Measurements from ENCODE around the gene DMBT1. TPM values are rescaled to one million over a fixed set of nuclear protein-coding genes. Genes with fewer than 3 reads are reported as not detected.

Gene DMBT1
- total RNA-seq, 1 experiment from 2014 or later, result 0.13 TPM

- H3K27me3 Mint-ChIP-seq (ENCODE audit: low read depth), result no peaks in the 10 kb centered on the region; the same call in none of the 2 replicates
- ChIA-PET CTCF (interaction anchor here (1.2 to 1.3 kb wide), 2 partner anchors 25 to 374 kb away, joined by 3 to 4 read pairs; no protein-coding TSS in a partner anchor), POLR2A (no interaction called here)
- peak; percentile 26; the same call in 1 of the 2 replicates for ATAC-seq
- no peak for DNase-seq (ENCODE audit: low spot score)
- TF ChIP-seq RELA (CRISPR knock-in tag; IDR thresholded peaks at IDR 0.05; ENCODE audit: borderline replicate concordance), result no peak
- no peak for TF ChIP-seq TCF7 (CRISPR knock-in tag; IDR thresholded peaks at IDR 0.05; ENCODE audit: low read depth)
- no peak for TF ChIP-seq NR3C1 (CRISPR knock-in tag; conservative IDR thresholded peaks at IDR 0.05; ENCODE audit: low read depth)
- TF ChIP-seq ZNF671 (CRISPR knock-in tag; IDR thresholded peaks at IDR 0.05), result no peak
- TF ChIP-seq, protein P1, sequence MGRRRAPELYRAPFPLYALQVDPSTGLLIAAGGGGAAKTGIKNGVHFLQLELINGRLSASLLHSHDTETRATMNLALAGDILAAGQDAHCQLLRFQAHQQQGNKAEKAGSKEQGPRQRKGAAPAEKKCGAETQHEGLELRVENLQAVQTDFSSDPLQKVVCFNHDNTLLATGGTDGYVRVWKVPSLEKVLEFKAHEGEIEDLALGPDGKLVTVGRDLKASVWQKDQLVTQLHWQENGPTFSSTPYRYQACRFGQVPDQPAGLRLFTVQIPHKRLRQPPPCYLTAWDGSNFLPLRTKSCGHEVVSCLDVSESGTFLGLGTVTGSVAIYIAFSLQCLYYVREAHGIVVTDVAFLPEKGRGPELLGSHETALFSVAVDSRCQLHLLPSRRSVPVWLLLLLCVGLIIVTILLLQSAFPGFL (CRISPR knock-in tag; IDR thresholded peaks at IDR 0.05; ENCODE audit: borderline replicate concordance), result no peak
- no peak for TF ChIP-seq SOX15 (CRISPR knock-in tag; IDR thresholded peaks at IDR 0.05)
- no peak for TF ChIP-seq ZNF138 (CRISPR knock-in tag; conservative IDR thresholded peaks at IDR 0.05)
- TF ChIP-seq ZNF396 (CRISPR knock-in tag; IDR thresholded peaks at IDR 0.05; ENCODE audit: borderline replicate concordance), result no peak
- TF ChIP-seq GTF2I (CRISPR knock-in tag; conservative IDR thresholded peaks at IDR 0.05), result no peak
- TF ChIP-seq ATF3 (CRISPR knock-in tag; conservative IDR thresholded peaks at IDR 0.05), result no peak
- no peak for TF ChIP-seq TEAD1 (CRISPR knock-in tag; IDR thresholded peaks at IDR 0.05)
- TF ChIP-seq SP1 (CRISPR knock-in tag; conservative IDR thresholded peaks at IDR 0.05), result no peak
- no peak for TF ChIP-seq HMGA2 (CRISPR knock-in tag; IDR thresholded peaks at IDR 0.05)
- TF ChIP-seq SMAD4 (CRISPR knock-in tag; IDR thresholded peaks at IDR 0.05), result no peak
- TF ChIP-seq, protein P2, sequence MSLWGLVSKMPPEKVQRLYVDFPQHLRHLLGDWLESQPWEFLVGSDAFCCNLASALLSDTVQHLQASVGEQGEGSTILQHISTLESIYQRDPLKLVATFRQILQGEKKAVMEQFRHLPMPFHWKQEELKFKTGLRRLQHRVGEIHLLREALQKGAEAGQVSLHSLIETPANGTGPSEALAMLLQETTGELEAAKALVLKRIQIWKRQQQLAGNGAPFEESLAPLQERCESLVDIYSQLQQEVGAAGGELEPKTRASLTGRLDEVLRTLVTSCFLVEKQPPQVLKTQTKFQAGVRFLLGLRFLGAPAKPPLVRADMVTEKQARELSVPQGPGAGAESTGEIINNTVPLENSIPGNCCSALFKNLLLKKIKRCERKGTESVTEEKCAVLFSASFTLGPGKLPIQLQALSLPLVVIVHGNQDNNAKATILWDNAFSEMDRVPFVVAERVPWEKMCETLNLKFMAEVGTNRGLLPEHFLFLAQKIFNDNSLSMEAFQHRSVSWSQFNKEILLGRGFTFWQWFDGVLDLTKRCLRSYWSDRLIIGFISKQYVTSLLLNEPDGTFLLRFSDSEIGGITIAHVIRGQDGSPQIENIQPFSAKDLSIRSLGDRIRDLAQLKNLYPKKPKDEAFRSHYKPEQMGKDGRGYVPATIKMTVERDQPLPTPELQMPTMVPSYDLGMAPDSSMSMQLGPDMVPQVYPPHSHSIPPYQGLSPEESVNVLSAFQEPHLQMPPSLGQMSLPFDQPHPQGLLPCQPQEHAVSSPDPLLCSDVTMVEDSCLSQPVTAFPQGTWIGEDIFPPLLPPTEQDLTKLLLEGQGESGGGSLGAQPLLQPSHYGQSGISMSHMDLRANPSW (CRISPR knock-in tag; conservative IDR thresholded peaks at IDR 0.05; ENCODE audit: low read depth), result no peak
- TF ChIP-seq, protein P3, sequence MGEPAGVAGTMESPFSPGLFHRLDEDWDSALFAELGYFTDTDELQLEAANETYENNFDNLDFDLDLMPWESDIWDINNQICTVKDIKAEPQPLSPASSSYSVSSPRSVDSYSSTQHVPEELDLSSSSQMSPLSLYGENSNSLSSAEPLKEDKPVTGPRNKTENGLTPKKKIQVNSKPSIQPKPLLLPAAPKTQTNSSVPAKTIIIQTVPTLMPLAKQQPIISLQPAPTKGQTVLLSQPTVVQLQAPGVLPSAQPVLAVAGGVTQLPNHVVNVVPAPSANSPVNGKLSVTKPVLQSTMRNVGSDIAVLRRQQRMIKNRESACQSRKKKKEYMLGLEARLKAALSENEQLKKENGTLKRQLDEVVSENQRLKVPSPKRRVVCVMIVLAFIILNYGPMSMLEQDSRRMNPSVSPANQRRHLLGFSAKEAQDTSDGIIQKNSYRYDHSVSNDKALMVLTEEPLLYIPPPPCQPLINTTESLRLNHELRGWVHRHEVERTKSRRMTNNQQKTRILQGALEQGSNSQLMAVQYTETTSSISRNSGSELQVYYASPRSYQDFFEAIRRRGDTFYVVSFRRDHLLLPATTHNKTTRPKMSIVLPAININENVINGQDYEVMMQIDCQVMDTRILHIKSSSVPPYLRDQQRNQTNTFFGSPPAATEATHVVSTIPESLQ (CRISPR knock-in tag; IDR thresholded peaks at IDR 0.05), result no peak
- no peak for TF ChIP-seq FOXJ3 (CRISPR knock-in tag; IDR thresholded peaks at IDR 0.05; ENCODE audit: borderline replicate concordance)
- TF ChIP-seq ARID4B (CRISPR knock-in tag; IDR thresholded peaks at IDR 0.05; ENCODE audit: borderline replicate concordance), result no peak
- TF ChIP-seq JAZF1 (CRISPR knock-in tag; IDR thresholded peaks at IDR 0.05), result no peak
- TF ChIP-seq, protein P4, sequence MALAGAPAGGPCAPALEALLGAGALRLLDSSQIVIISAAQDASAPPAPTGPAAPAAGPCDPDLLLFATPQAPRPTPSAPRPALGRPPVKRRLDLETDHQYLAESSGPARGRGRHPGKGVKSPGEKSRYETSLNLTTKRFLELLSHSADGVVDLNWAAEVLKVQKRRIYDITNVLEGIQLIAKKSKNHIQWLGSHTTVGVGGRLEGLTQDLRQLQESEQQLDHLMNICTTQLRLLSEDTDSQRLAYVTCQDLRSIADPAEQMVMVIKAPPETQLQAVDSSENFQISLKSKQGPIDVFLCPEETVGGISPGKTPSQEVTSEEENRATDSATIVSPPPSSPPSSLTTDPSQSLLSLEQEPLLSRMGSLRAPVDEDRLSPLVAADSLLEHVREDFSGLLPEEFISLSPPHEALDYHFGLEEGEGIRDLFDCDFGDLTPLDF (CRISPR knock-in tag; IDR thresholded peaks at IDR 0.05), result no peak
- no peak overlapping the region for H3K27ac Mint-ChIP-seq
- 0 out of 2 replicates have a peak, but pooled peaks cover 6% of the 10 kb centered on the region for H3K9me3 Mint-ChIP-seq
- no peak overlapping the region for H3K4me3 Mint-ChIP-seq
- H3K4me1 Mint-ChIP-seq, result peaks cover 7% of the 10 kb centered on the region; the same call in 1 of the 2 replicates
- no peaks in the 10 kb centered on the region for H3K36me3 Mint-ChIP-seq
Observed at GRCh38 chr10:122673269-122673668, 112.7 kb downstream of the DMBT1 start.
